ENCODE data around the gene USP43.

Gene USP43

DNA sequence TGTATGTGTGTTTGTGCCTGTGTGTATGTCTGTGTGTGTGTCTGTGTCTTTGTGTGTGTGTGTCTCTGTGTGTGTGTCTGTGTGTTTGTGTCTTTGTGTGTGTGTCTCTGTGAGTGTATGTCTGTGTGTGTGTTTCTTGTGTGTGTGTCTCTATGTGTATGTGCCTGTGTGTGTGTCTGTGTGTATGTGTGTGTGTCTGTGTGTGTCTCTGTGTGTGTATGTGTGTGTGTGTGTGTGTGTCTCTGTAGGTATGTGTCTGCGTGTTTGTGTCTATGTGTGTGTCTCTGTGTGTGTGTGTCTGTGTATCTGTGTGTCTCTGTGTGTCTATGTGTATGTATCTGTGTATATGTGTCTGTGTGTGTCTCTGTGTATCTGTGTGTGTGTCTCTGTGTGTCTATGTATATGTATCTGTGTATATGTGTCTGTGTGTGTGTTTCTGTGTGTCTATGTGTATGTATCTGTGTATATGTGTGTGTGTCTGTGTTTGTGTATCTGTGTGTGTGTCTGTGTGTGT is 70.2 kb downstream of the USP43 start:
- DNase-seq (ENCODE audit: low spot score): no peak

DNA sequence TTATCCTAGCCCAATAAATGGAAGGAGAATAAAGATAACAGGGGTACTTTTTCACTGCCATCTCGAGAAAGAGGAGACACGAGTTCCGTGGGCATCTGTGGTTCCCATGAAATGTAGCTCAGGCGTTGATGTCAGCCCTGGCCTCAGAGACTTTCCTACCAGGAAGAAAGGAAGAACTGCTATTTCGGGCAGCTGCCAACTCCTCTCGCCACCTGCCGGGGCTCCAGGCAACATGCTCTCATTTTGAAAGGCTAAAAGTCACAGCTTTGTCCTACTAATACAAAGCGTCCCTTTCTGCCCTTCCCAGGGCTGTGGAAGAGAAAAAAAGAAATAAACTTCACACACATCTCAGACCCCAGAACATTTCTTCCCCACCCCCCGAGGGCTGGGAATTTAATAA is 80.3 kb downstream of the USP43 start:
- no peak for DNase-seq (ENCODE audit: low spot score)

DNA sequence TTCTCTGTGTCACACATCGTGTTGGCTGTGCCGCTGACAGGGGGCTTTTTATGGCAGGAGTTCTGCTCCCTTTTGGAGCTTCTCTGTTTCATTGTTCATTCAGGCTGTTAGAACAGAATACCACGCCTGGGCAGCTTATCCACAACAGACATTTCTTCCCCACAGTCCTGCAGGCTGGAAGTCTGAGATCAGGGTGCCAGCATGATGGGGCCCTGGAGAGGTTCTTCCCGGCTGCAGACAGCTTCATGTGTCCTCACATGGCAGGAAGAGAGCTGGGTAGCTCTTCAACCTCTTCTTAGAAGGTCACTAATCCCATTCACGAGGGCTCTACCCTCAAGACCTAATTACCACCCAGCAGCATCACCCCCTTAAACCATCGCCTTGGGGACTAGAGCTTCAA is 81.0 kb downstream of the USP43 start:
- no peak for DNase-seq (ENCODE audit: low spot score)

DNA sequence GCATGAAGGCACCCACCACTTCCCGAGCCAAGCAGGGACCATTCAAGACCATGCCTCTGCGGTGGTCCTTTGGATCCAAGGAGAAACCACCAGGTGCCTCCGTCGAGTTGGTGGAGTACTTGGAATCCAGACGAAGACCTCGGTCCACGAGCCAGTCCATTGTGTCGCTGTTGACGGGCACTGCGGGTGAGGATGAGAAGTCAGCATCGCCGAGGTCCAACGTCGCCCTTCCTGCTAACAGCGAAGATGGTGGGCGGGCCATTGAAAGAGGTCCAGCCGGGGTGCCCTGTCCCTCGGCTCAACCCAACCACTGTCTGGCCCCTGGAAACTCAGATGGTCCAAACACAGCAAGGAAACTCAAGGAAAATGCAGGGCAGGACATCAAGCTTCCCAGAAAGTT is 82.7 kb downstream of the USP43 start:
- DNase-seq (ENCODE audit: low spot score): no peak

DNA sequence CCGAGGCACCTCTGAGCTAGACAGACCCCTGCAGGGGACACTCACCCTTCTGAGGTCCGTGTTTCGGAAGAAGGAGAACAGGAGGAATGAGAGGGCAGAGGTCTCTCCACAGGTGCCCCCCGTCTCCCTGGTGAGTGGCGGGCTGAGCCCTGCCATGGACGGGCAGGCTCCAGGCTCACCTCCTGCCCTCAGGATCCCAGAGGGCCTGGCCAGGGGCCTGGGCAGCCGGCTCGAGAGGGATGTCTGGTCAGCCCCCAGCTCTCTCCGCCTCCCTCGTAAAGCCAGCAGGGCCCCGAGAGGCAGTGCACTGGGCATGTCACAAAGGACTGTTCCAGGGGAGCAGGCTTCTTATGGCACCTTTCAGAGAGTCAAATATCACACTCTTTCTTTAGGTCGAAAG is 83.2 kb downstream of the USP43 start:
- no peak for DNase-seq (ENCODE audit: low spot score)

DNA sequence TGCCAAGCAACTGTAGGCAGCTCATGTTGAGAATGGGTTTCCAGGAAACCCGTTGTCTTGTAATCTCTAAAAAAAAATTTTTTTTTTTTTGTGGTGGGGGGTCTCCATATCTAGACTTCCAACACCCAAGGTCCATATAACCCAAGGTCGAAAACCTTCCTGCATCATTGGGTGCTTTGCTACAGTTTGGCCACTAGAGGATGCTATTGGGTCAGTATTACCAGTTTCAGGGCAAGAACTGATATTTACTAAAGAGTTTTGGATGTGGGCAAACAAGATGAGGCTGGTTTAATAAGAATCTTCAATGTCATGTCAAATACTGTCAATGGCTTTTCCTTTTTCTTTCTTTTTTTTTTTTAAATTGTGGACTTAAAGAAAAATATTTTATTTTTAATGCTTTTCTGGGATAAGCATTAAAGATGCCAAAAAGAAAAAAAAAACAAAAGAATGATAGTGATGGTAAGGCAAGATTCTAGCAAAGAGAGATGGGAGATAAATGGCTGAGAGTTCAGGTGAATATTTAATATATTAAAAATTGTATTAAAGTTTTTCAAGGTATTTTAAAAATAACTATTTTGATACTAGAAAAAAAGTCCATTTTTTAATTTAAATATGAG is 83.8 kb downstream of the USP43 start:
- DNase-seq (ENCODE audit: low spot score): peak; percentile 49

DNA sequence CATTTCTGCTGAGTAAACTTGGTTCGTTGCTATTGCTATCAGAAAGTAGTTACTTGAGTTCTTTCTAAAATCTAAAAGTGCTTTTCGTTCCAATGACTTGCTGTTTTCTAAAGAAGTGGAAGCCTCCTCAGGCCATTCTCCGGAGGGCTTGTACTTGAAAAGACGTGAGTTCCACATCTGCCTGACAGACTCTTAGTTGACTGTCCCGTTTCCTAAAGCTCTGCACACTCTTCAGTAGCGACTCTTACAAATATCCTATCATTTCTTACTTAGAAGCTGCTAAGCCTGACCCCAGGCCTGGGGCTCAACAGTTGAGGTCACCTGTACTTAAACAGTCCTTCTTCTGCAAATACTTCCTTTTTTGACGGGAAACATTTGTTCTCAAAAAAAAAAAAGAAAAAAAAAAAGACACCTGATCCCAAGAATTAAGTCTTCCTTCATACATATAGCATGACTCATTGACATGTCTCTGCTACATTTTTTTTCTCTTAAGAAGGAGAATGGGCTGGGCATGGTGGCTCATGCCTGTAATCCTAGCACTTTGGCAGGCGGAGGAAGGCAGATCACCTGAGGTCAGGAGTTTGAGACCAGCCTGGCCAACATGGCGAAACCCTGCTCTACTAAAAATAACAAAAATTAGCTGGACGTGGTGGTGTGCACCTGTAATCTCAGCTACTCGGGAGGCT is 84.6 kb downstream of the USP43 start:
- no peak for DNase-seq (ENCODE audit: low spot score)

DNA sequence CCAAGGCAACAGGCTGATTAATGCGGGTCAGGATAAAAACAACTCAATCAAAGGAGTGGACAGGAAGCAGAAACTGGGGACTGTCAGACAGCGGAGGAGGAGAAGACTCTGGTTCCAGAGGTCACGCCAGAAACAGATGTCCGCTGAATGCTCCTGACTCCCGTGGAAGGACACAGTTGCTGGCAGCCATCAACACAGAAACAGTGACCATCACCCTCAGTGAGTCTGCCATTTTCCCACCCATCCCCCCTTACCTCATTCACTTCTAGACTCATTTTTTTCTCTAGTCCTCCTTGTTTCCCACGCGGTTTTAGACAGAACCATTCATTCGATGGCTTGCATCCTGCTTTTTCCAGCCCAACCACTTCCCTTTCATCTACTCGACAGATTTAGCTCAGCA is 105.2 kb downstream of the USP43 start:
- no peak for DNase-seq (ENCODE audit: low spot score)

DNA sequence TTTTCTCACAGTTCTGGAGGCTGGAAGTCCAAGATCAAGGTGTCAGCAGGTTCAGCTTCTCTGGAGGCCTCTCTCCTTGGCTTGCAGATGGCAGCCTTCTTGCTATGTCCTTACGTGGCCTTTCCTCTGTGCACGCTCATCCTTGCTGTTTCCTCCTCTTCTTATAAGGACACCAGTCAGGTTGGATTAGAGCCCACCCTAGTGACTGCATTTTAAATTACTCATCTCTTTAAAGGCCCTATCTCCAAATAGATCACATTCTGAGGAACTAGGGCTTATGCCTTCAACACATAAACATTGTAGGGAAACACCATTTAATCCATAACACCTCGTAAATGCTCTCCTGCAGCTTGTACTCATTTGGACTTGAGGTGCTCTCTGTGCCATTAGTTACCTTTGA is 109.8 kb downstream of the USP43 start:
- no peak for DNase-seq (ENCODE audit: low spot score)

DNA sequence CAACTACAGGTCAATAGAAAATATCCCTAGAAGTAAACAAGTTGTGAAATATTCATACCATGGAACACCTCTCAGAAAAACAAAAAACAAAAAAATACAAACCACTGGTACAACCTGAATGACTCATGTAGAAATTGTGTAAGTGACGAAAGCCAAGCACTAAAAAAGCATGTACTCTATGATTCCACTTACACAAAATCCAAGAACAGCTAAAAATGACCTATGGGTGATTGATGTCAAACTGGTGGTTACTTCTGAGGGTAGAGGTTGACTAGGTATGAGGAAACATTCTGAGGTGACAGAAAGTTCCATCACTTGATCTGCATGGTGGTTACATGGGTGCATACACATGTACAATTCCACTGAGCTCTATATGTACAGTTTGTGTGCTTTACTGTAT is 114.9 kb downstream of the USP43 start:
- no peak for DNase-seq (ENCODE audit: low spot score)

DNA sequence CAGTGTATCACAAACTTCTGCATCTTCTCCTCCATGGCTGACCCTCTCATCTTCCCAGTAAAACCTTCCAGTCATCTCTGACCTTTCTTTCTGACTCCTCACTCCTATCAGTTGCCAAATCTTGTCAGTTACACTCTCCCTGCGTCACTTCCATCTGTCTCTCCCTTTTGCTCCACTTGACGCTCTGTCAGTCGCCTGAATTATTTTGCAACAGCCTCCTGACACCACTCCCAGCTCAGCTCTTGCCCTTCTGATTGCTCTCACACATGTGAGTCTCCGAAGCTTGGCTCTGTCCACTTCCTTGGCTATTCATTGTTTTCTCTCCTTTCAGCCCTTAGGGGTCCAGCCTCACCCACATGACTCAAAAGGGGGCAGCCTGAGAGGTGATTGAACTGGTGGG is 118.3 kb downstream of the USP43 start:
- no peak for DNase-seq (ENCODE audit: low spot score)

DNA sequence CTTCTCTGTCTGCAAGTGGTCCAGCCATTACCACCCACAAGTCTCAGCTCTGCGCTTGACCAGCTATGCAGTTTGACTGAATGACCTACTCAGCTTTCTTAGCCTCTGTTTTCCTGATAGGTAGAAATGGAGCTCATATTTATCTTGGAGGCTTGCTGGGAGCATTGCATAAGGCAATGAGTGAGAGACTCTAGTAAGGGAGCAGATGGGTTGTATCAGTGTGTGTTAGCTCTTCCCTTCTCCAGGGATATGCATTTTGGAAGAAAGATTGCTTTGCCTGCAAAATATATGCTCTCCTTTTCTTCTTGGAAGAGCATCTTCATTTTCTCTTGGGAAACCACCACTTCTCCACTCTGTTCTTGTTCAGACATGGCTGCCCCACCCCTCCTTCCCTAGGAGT is 120.0 kb downstream of the USP43 start:
- DNase-seq (ENCODE audit: low spot score): no peak

DNA sequence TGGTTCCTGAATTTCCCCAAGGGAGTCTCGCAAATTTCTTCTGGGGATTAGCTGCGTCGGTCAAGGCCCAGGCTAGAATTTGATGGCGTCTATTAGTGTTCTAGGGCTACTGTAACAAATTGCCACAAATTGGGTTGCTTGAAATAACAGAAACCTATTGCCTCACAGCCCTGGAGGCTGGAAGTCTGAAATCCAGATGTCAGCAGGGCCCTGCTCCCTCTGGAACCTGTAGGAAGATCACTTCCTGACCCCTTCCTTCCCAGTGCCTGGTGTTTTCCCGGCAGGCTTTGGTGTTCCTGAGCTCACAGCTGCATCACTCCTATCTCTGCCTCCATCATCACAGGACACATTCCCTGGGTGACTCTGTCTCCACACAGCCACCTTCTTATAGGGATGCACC is 121.7 kb downstream of the USP43 start:
- no peak for DNase-seq (ENCODE audit: low spot score)

DNA sequence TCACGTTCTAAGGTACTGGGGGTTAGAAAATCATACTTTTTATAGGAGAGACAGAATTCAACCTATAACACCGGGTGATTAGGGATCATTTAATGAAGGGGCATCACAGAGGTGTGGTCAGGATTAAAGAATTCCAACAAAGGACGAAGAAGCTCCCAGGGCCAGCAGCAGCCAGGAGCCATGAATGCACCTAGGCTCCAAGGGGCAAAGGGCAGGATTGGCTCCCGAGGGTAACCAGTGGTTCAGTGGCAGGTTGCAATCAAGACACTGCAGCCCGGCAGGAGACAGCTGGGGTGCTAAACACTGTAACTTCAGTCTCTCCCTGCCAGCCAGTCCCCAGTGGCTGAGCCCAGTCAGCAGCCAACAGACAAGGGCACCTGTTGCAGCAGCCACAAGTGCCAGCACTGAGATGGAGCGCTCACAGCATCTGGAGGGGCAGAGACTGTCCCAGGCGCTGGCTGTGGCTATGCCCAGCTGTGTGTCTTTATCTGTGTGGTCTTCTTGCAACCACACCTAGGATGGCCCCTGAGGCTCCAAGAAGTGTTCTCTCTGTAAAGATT is 122.2 kb downstream of the USP43 start:
- no peak for DNase-seq (ENCODE audit: low spot score)

DNA sequence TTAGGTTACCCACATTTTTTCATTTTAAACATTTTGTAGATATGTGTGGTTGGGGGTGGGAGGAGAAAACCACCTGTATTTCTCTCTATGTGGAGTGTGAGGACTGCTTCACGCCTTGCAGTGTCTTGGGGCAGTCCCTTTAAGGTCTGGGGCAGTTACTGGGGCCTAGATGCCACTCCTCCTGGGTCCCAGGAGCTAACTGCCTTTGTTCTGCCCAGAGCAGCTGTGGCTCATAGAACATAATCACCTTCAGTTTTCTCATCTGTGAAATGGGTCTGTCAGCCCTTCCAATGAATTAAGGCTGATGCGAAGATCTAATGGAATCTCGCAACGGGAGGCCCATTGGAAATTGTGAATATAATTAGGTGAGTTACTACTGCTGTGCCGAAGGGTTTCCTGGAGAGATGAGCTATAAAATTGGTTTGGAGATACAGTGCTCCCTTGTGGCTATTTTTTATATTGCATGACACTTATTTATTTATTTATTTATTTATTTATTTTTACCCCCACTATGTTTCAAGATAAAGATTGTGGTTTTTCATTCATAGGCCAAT is 123.1 kb downstream of the USP43 start:
- DNase-seq (ENCODE audit: low spot score): peak; percentile 45

DNA sequence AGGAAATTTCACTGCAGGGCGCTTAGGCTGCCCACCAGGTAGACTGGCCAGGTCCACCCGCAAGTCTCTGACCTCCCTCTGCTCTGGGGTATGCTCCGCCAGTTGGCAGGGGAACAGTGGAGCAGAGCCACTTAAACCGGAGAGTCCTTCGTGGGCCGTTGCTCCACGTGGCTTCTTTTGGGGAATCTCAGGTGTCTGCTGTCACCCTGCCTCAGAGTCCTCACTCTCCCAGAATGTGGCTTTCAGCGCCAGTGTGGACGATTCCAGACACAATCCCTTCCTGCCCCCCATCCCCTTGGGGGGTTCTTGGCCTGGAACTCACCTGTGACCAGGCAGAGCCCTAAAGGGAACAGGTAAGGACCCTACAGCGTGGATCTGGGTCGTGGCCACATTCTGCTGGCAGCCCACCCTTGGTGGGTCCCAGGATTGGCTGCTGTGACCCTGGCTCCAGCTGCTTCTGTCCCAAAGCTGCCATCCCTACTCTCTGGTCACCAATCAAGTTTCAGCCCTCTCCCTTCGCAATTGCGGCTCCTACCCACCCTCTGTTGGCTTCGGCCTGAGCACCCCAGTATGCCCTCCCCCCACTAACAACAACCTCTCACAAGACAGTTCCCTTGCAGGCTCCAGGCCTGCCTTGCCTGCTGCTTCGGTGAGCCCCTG is 123.8 kb downstream of the USP43 start:
- no peak for DNase-seq (ENCODE audit: low spot score)

DNA sequence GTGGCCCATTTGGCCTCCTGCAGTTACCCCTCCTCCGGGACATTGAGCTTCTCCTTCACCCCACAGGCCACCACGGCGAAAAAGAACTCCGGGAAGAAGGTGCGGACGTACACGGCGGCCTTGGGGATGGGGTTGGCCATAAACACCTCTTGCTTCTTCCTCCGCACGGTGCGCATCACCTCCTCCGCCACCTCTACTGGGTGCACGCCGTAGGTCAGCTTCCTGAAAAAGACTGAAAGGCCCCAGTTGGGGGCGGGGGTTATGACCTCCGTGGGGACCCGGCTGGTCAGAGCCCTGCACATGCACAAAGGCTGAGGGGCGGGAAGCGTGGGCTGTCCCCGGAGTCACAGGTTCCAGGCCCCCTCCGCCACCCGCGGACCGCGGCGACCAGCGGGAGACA is 126.1 kb downstream of the USP43 start:
- DNase-seq (ENCODE audit: low spot score): no peak

DNA sequence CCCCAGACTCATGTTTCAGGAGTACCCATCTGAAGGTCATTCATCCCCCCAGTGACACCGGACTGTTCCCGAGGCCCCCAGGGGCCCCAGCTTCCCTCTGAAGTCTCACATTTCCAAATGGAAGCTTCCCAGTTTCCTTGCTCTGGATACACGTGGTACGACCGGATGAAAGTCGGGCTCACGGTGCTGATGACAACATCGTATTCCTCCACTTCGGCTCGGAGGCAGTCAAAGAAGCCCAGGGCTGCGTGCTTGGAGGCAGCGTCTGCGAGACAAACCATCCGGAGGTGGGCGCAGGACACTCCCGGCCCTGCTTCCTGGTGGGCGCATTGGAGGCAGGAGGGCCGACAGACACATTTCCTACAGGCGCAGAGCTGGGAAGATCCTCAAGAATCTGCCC is 127.3 kb downstream of the USP43 start:
- DNase-seq (ENCODE audit: low spot score): no peak

DNA sequence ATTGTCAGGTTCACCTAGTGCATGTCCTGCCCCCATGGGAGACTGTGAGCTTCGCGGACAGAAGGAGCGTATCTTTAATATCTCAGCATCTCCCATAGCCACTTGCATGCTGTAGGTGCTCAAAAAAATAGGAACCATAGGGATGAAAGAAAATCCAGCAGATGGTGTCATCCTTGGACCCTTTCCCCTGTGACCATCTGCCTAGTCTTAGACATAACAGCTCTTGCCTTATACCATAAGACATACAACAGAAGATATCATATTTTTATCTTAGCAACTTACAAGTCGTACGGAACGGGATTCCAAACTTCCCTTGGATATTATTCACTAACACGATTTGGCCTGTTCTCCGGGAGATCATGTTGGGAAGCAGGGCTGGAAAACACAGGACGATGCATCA is 131.6 kb downstream of the USP43 start:
- DNase-seq (ENCODE audit: low spot score): no peak
